HUES64 (cell line): ENCODE data around the gene ITSN2.
"Not testable (repeated sequence)": the region's sequence is repeated elsewhere in the genome, so short reads cannot be mapped to it uniquely, and the experiment has no call there.

Experiments
- H3K27ac ChIP-seq: 2 replicates; pipeline ENCODE4 v1.7.0; 2013; ENCODE audit warnings: low read depth, low read length, inconsistent platforms
- H3K27me3 ChIP-seq: 2 replicates; pipeline ENCODE4 v1.6.1; 2013; ENCODE audit warnings: mild to moderate bottlenecking, low read length; ENCODE audit not compliant: insufficient read depth
- H3K36me3 ChIP-seq: 2 replicates; pipeline ENCODE4 v1.6.1; 2013; ENCODE audit warnings: mild to moderate bottlenecking, low read length; ENCODE audit not compliant: insufficient read depth
- H3K4me1 ChIP-seq: 2 replicates; pipeline ENCODE4 v1.6.1; 2013; ENCODE audit warnings: mild to moderate bottlenecking, low read length, moderate library complexity; ENCODE audit not compliant: insufficient read depth
- H3K4me3 ChIP-seq: 2 replicates; pipeline ENCODE4 v1.5.1; 2013; ENCODE audit warnings: mild to moderate bottlenecking, low read length, moderate library complexity
- H3K9ac ChIP-seq: 2 replicates; pipeline ENCODE4 v1.6.1; 2013; ENCODE audit warnings: mild to moderate bottlenecking, low read depth, low read length
- H3K9me3 ChIP-seq: 2 replicates; pipeline ENCODE4 v1.6.1; 2013; ENCODE audit warnings: low read depth, low read length; ENCODE audit not compliant: insufficient read depth
- WGBS: fragments of 150-250, 120-280 bp; methylation state at CpG from one replicate; pipeline ENCODE4 v1.1.7; 2013; ENCODE audit warnings: missing lambda C conversion rate; 5-methylcytosine and 5-hydroxymethylcytosine counted together

The ITSN2 gene

DNA sequence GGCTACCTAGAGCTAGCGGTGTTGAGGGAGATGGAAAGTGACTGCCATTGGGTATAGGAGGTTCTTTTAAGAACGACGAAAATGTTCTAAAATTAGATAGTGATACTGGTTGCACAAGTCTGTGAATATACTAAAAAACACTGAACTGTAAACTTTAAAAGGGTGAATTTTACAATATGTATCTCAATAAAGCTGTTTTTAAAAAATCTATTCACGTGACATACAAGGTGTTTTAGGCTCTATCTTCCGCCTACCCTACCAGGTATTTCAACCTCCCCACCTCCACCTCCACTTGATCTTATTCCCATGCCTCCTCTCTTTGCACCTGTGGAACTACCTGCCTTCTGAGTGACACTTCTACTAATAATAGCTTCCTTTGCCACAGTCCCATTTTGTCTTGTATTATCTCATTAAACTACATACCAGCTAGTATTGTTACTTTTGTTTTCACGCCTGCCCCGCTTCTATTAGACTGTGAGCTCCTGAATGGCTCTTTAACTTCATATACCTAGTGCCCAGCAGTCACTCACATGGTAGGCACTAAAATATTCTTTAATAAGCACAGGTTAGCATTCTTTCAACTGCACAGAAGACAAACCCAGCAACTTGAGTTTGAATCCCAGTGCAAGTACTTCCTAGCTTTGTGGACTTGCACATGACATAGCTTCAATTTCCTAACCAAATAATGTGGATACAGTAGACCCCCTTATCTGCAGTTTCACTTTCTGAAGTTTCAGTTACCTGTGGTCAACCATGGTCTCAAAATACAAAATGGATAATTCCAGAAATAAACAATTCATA lies 9.3 kb downstream of the ITSN2 start:
- Histone ChIP-seq H3K9me3 (no peaks in the 10 kb centered on the region), H3K27me3 (no peaks in the 10 kb centered on the region), H3K9ac (no peak overlapping the region), H3K4me3 (no peak overlapping the region), H3K4me1 (no peaks in the 10 kb centered on the region), H3K36me3 (no peaks in the 10 kb centered on the region), H3K27ac (no peak overlapping the region)
- WGBS, result 97% methylated on average over 7 of the region's 7 CpGs

DNA sequence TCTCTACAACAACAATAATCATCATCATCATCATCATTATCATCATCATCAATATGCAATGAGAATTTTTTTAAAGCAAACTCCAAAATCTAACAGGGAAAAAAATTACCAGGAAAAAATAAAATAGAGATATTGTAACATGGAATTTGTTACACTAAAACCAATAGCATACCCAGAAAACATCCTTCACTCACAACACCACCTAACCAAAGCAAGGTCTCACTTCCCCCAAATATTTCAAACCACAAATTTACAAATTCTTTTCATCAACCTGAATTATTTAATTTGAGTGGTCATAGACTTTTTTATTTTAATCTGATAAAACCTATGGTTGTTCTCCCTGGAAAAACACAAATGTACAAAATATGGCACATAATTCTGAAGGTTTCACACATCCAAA lies 11.2 kb downstream of the ITSN2 start:
- Histone ChIP-seq H3K27ac (no peak overlapping the region), H3K36me3 (no peaks in the 10 kb centered on the region), H3K27me3 (no peaks in the 10 kb centered on the region), H3K9ac (no peak overlapping the region), H3K4me3 (no peak overlapping the region), H3K9me3 (no peaks in the 10 kb centered on the region), H3K4me1 (no peaks in the 10 kb centered on the region)

DNA sequence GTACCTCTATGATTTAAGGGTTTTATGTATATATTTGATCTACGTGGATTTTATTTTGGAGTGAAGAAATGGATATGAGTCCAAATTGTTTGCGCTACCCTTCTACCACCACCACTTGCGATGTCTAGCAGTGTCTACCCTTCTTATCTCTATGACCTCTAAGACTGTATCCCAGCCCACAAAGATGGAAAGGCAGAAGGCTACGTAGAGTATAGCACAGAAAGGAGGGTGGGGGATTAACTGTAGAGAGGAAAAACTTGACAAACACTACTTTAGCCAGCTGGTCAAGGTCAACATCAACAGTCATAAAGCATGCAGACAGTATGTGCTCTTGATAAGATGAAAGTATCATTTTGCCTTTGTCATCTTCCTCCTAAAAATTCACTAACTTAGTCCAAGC lies 14.4 kb downstream of the ITSN2 start:
- H3K27ac ChIP-seq, result no peak overlapping the region
- no peak overlapping the region for H3K4me3 ChIP-seq
- 78% methylated on average over 1 of the region's 4 CpGs for WGBS
- no peak overlapping the region for H3K9ac ChIP-seq
- no peaks in the 10 kb centered on the region for H3K4me1 ChIP-seq
- no peaks in the 10 kb centered on the region for H3K36me3 ChIP-seq
- H3K9me3 ChIP-seq, result no peaks in the 10 kb centered on the region
- H3K27me3 ChIP-seq, result no peaks in the 10 kb centered on the region

DNA sequence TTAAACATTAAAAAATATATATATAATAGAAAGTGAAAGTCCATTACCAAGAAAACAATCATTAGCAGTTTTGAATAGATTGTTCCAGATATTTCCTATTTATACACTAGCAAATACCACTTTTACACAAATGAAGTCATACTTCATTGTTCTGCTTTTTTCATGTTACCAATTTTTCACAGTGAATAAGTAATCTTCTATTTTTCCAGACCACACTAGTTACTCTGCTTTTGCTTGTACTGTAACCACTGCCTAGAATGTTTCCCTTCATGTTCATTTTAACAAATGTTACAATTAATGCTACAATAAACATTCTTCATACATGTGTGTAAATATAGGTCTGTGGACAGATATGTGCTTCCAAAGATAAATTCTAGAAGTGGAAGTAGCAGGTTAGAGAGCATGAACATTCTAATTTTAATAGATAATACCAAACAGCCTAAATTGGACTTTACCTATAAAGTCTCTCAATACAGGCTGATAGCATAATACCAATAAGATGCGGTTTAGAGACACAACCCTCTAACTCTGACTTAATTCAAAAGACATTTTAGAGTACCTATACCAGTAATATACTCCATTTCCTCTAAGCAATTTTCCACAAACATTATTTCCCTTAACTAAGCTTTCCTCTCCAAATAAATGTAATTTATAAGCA lies 17.0 kb downstream of the ITSN2 start:
- Histone ChIP-seq H3K27ac (no peak overlapping the region), H3K4me1 (no peaks in the 10 kb centered on the region; the same call in 1 of the 2 replicates), H3K36me3 (no peaks in the 10 kb centered on the region), H3K27me3 (no peaks in the 10 kb centered on the region), H3K4me3 (no peak overlapping the region), H3K9ac (no peak overlapping the region), H3K9me3 (no peaks in the 10 kb centered on the region)
- 94% methylated on average over 1 of the region's 1 CpG for WGBS

DNA sequence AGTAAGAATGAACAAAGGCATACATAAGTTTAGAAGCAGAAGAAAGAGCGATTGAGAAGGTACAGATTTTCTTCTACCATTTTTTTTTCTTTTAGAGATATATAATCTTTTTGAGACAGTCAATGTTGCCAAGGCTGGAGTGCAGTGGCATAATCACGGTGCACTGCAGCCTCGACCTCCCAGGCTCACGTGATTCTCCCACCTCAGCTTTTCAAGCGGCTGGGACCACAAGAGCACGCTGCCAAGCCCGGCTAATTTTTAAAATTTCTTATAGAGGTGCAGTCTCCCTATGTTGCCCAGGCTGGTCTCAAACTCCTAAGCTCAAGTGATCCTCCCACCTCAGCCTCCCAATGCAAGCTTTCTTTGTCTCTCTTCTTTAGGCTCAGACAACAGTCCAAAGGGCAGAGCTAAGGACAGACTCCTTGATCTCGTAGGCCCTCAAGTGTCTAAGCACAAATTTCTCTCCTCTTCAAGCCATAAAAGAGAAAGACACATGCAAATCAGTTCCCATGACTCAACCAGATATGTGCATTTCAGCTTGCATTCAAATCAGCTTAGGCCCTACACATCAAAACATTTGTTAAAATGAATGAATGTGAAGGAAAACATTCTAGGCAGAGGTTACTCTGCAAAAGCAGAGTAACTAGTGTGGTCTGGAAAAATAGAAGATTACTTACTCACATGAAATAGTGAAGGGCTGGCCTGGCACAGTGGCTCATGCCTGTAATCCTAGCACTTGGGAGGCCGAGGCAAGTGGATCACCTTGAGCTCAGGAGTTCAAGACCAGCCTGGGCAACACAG lies 18.0 kb downstream of the ITSN2 start:
- no peak overlapping the region for H3K27ac ChIP-seq
- no peaks in the 10 kb centered on the region for H3K9me3 ChIP-seq
- H3K4me1 ChIP-seq, result no peaks in the 10 kb centered on the region; the same call in 1 of the 2 replicates
- H3K27me3 ChIP-seq, result no peaks in the 10 kb centered on the region
- 93% methylated on average over 8 of the region's 9 CpGs for WGBS
- H3K36me3 ChIP-seq, result no peaks in the 10 kb centered on the region
- no peak overlapping the region for H3K9ac ChIP-seq
- no peak overlapping the region for H3K4me3 ChIP-seq

DNA sequence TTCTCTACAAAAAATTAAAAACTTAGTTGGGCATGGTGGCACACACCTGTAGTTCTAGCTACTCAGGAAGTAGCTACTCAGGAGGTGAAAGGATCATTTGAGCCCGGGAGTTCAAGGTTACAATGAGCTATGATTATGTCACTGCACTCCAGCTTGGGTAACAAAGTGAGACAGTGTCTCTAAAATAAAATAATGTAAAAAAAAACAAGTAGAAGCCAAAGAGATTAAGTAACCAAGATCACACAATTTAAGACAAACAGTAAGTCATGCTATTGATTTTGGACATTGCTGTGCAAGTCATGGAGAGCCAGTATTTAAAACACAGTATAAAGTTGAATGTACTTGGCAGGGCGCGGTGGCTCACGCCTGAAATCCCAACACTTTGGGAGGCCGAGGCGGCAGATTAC lies 20.5 kb downstream of the ITSN2 start:
- WGBS, result 95% methylated on average over 6 of the region's 6 CpGs
- no peaks in the 10 kb centered on the region for H3K27me3 ChIP-seq
- H3K4me1 ChIP-seq, result peaks cover 3% of the 10 kb centered on the region; the same call in 1 of the 2 replicates
- H3K4me3 ChIP-seq, result no peak overlapping the region
- no peak overlapping the region for H3K27ac ChIP-seq
- H3K36me3 ChIP-seq, result no peaks in the 10 kb centered on the region
- H3K9me3 ChIP-seq, result no peaks in the 10 kb centered on the region
- no peak overlapping the region for H3K9ac ChIP-seq

DNA sequence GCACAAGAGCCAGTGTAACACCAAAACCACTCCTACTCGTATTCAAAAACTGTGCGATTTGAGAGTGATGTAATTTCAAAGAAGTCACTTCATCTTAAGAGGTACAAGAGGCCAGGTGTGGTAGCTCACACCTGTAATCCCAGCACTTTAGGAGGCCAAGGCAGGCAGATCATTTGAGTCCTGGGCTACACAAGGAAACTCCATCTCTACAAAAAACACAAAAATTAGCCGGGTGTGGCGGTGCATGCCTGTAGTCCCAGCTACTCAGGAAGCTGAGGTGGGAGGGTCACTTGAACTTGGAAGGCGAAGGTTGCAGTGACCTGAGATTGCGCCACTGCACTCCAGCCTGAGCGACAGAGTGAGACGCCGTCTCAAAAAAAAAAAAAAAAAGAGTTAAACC lies 21.2 kb downstream of the ITSN2 start:
- not testable (repeated sequence) for H3K9me3 ChIP-seq, H3K27me3 ChIP-seq, H3K4me1 ChIP-seq, H3K27ac ChIP-seq, H3K9ac ChIP-seq, H3K36me3 ChIP-seq, H3K4me3 ChIP-seq
- 93% methylated on average over 9 of the region's 9 CpGs for WGBS

DNA sequence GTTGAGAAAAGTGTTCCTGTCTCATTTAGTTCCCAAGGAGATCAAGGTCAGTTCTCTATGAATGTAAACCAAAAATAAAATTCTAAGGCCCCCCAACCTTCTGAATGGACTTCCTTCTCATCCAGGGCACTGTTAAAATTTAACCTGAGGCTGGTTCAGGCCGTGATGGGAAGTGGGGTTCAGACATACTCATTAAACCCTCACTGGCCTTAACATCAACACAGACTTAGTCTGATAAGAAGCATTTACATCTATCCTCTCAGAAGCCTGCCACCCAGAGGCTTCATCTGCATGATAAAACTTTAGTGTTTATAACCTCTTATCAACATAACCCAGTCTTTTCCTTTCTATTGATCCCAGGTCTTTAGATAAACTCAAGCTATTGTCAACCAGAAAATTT lies 22.4 kb downstream of the ITSN2 start:
- Histone ChIP-seq H3K9me3 (no peaks in the 10 kb centered on the region), H3K36me3 (no peaks in the 10 kb centered on the region)
- WGBS, result 61% methylated on average over 1 of the region's 1 CpG

DNA sequence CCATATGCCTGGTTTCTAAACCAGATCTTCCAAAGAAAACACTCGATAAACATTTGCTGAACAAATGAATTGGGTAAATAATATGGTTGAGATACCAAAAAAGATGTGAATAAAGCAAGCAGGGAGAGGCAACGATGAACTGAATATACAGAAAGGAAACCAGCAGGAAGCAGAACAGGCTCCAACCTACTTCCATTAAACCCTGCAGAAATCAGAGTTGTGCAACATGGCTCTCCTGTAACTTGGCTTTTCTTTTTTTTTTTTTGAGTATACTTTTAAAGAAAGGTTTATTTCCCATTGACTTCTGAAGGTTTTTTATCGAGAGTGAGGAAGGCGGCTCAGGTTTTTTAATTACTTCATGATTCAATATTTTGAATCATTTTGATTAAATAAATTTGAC lies 23.5 kb downstream of the ITSN2 start:
- Histone ChIP-seq H3K4me3 (no peak overlapping the region), H3K27me3 (no peaks in the 10 kb centered on the region), H3K9ac (no peak overlapping the region), H3K4me1 (peaks cover 3% of the 10 kb centered on the region; the same call in 1 of the 2 replicates), H3K27ac (no peak overlapping the region), H3K36me3 (no peaks in the 10 kb centered on the region), H3K9me3 (no peaks in the 10 kb centered on the region)
- 96% methylated on average over 2 of the region's 4 CpGs for WGBS

More for the DNA sequence above, 22.4 kb downstream of the ITSN2 start:
- H3K4me3 ChIP-seq, result no peak overlapping the region
- H3K4me1 ChIP-seq, result peaks cover 3% of the 10 kb centered on the region; the same call in 1 of the 2 replicates
- no peak overlapping the region for H3K9ac ChIP-seq
- H3K27ac ChIP-seq, result no peak overlapping the region
- H3K27me3 ChIP-seq, result no peaks in the 10 kb centered on the region

DNA sequence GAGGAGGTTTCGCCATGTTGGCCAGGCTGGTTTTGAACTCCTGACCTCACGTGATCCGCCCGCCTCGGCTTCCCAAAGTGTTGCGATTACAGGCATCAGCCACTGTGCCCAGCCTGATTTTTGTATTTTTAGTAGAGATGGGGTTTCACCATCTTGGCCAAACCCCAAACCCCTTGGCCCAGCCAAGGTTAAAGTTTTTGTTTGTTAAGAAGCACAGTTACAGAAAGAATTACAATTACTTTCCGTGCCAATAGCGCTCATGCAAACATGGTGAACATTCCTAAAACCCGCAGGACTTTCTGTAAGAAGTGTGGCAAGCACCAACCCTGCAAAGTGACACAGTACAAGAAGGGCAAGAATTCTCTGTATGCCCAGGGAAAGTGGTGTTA lies 26.1 kb downstream of the ITSN2 start:
- Histone ChIP-seq H3K36me3 (no peaks in the 10 kb centered on the region), H3K4me1 (peaks cover 3% of the 10 kb centered on the region; the same call in 1 of the 2 replicates), H3K27me3 (no peaks in the 10 kb centered on the region), H3K4me3 (no peak overlapping the region), H3K9me3 (no peaks in the 10 kb centered on the region), H3K9ac (no peak overlapping the region), H3K27ac (no peak overlapping the region)
- 86% methylated on average over 8 of the region's 9 CpGs for WGBS
